K562 (cell line): ENCODE results near the gene TMC4. TPM values are rescaled to one million over a fixed set of nuclear protein-coding genes. Genes with fewer than 3 reads are reported as not detected.

Experiments used
- ATAC-seq: fragments of 200-7000 bp; cut with Tn5 transposase; 3 replicates; pipeline ENCODE4 v1.9.1; 2020; ENCODE audit warnings: moderate library complexity
- BruUV-seq: library from RNA; stranded (reverse); fragments of 400-500 nt; replicated peaks from 2 replicates; lab custom pipeline; 2021; lab: Mats Ljungman, UMichigan
- CTCF ChIA-PET: fragments of 300-600 bp; formaldehyde crosslinking; extraction: SDS; loops from one replicate; lab custom pipeline; 2021; ENCODE audit warnings: low intra/inter-chr PET ratio; lab: Yijun Ruan, JAX
- POLR2A ChIA-PET: fragments of 300-600, 350-650 bp; sonication (Branson Sonifier 250); formaldehyde crosslinking; extraction: SDS; loops from one replicate; lab custom pipeline; 2021; ENCODE audit warnings: antibody characterized with exemption, inconsistent platforms; lab: Yijun Ruan, JAX
- DNase-seq, 4 experiments: peaks; one replicate each; pipeline versions ENCODE4 v3.0.0 to v3.0.0-alpha.2; 2011 to 2018; ENCODE audit warnings: low spot score in 3 of 4, mixed read lengths in 3 of 4; ENCODE audit errors: extremely low read depth in 1 of 4
- FAIRE-seq: peaks from 2 replicates; lab custom pipeline; 2011; peaks lifted over from hg19 to GRCh38; lab: Jason Lieb, UNC
- H2AFZ ChIP-seq: 2 replicates; pipeline ENCODE4 v1.6.0; 2011; ENCODE audit warnings: low read depth, low read length, control low read depth, inconsistent platforms
- H3K27ac ChIP-seq: fragments of 200-600 bp; 3 replicates; pipeline ENCODE4 v1.8.0; 2011; ENCODE audit warnings: low read depth, mild to moderate bottlenecking, control low read depth, inconsistent platforms, low read length, moderate library complexity, mixed read lengths; ENCODE audit errors: extremely low read depth
- H3K27me3 ChIP-seq, 2 experiments: fragments of 300-600 bp in 1 of 2; 2 replicates in 1 of 2; 3 replicates in 1 of 2; pipeline versions ENCODE4 v1.6.0 to v1.8.0; 2011; ENCODE audit warnings: inconsistent platforms in 2 of 2, low read length in 2 of 2, mild to moderate bottlenecking in 1 of 2, mixed read lengths in 1 of 2, moderate library complexity in 1 of 2; ENCODE audit not compliant: control insufficient read depth in 2 of 2, insufficient read depth in 2 of 2
- H3K36me3 ChIP-seq: fragments of 300-600 bp; 3 replicates; pipeline ENCODE4 v1.8.0; 2011; ENCODE audit warnings: mild to moderate bottlenecking, low read length, inconsistent platforms; ENCODE audit not compliant: control insufficient read depth, insufficient read depth
- H3K4me1 ChIP-seq, 2 experiments: fragments of 200-600 bp in 1 of 2; replicated peaks in 1 of 2; 2 replicates in 1 of 2; 3 replicates in 1 of 2; pipeline versions ENCODE4 v1.5.1 to v1.8.0; 2011; ENCODE audit warnings: inconsistent platforms in 2 of 2, low read length in 2 of 2, mild to moderate bottlenecking in 1 of 2, mixed read lengths in 1 of 2, moderate library complexity in 1 of 2; ENCODE audit not compliant: control insufficient read depth in 2 of 2, insufficient read depth in 2 of 2
- H3K4me2 ChIP-seq: 2 replicates; pipeline ENCODE4 v1.6.1; 2011; ENCODE audit warnings: low read length, control low read depth, inconsistent platforms, mixed read lengths; ENCODE audit not compliant: insufficient read depth
- H3K4me3 ChIP-seq: fragments of 200-600 bp; sonication (generic), shearing (Covaris generic); 2 replicates; pipeline ENCODE4 v1.5.1; 2016; ENCODE audit warnings: control low read depth, inconsistent platforms
- H3K79me2 ChIP-seq: fragments of 200-600 bp; 3 replicates; pipeline ENCODE4 v1.8.0; 2011; ENCODE audit warnings: low read length, inconsistent platforms; ENCODE audit not compliant: control insufficient read depth, insufficient read depth
- H3K9ac ChIP-seq, 2 experiments: 2 replicates each; pipeline versions ENCODE4 v1.6.0 to v1.6.1; 2011; ENCODE audit warnings: low read depth in 2 of 2, low read length in 2 of 2, control low read depth in 1 of 2, inconsistent platforms in 1 of 2, mild to moderate bottlenecking in 1 of 2, mixed read lengths in 1 of 2; ENCODE audit not compliant: insufficient read depth in 1 of 2
- H3K9me1 ChIP-seq: one replicate; pipeline ENCODE4 v1.6.0; 2011; ENCODE audit warnings: inconsistent platforms, mild to moderate bottlenecking, low read length, moderate library complexity; ENCODE audit not compliant: control insufficient read depth, insufficient read depth
- H3K9me3 ChIP-seq: replicated peaks from 2 replicates; pipeline ENCODE4 v1.5.1; 2011; ENCODE audit warnings: low read depth, low read length, inconsistent platforms; ENCODE audit not compliant: control insufficient read depth, insufficient read depth
- H4K20me1 ChIP-seq: replicated peaks from 2 replicates; pipeline ENCODE4 v1.6.1; 2011; ENCODE audit warnings: low read length, inconsistent platforms, mixed read lengths; ENCODE audit not compliant: control insufficient read depth, insufficient read depth
- KHSRP ChIP-seq: fragments of 450-650 bp; IDR thresholded peaks from 2 replicates; pipeline ENCODE4 v1.6.1; 2017
- NFE2 ChIP-seq: IDR thresholded peaks from 2 replicates; pipeline ENCODE4 v1.6.1; 2014; ENCODE audit warnings: antibody characterized with exemption, low read depth
- RB1 ChIP-seq: fragments of 450-650 bp; IDR thresholded peaks from 2 replicates; pipeline ENCODE4 v1.6.1; 2017; ENCODE audit warnings: low read depth, mild to moderate bottlenecking
- RBFOX2 ChIP-seq: fragments of 200-400 bp; formaldehyde crosslinking; IDR thresholded peaks from 2 replicates; pipeline ENCODE4 v1.6.1; 2017; ENCODE audit warnings: low read depth, mild to moderate bottlenecking, low read length, moderate library complexity
- RBM17 ChIP-seq: fragments of 200-400 bp; formaldehyde crosslinking; IDR thresholded peaks from 2 replicates; pipeline ENCODE4 v1.6.1; 2017; ENCODE audit warnings: low read depth, mild to moderate bottlenecking, low read length, borderline replicate concordance
- TRIM24 ChIP-seq, 2 experiments: fragments of 450-650 bp; IDR thresholded peaks; 2 replicates each; pipeline ENCODE4 v1.6.1; 2016
- ZBTB1 ChIP-seq: sonication (generic); formaldehyde crosslinking; IDR thresholded peaks from 2 replicates; pipeline ENCODE4 v1.8.1; 2023; ENCODE audit warnings: missing genetic modification reagents, low read depth, mild to moderate bottlenecking, borderline replicate concordance
- WGBS: fragments of 100-300 bp; shearing (Covaris generic); methylation state at CpG from one replicate; pipeline ENCODE4 v1.1.6; 2016; ENCODE audit warnings: low coverage, mixed read lengths; ENCODE audit not compliant: insufficient coverage; ENCODE audit errors: missing lambda C conversion rate; 5-methylcytosine and 5-hydroxymethylcytosine counted together
- in situ Hi-C: fragments of 300-500 bp; cut with MboI; formaldehyde crosslinking; loops from 4 replicates; pipeline ENCODE4 v1.15.0; 2018; ENCODE audit warnings: inconsistent platforms, mixed read lengths
- intact Hi-C: fragments of 100-400 bp; cut with micrococcal nuclease; formaldehyde crosslinking; loops from 2 replicates; pipeline ENCODE4 v1.14.2; 2022
- polyA plus RNA-seq, 8 experiments: library from polyadenylated mRNA; depleted of rRNA in 4 of 8; stranded (reverse) in 5 of 8; unstranded in 3 of 8; fragments of >200 nt; fragmentation: Nextera tagmentation in 2 of 8; fragmentation: Illumina TruSeq in 1 of 8; extraction: Ambion mirVana in 2 of 8; extraction: Trizol in 1 of 8; gene quantifications; 2 replicates each; pipeline versions ENCODE4 v1.2.1 to v1.2.3, GENCODE V29; 2011 to 2014; ENCODE audit warnings: inconsistent platforms in 1 of 8, missing spikeins in 1 of 8
- total RNA-seq, 7 experiments: library from RNA; depleted of rRNA in 6 of 7; stranded (reverse); fragments of >200 nt in 6 of 7; fragmentation: Illumina TruSeq in 2 of 7; extraction: Trizol in 2 of 7; gene quantifications; 2 replicates each; pipeline versions ENCODE4 v1.2.1 to v1.2.3, GENCODE V29; 2011 to 2021; ENCODE audit warnings: low replicate concordance in 1 of 7
- TF ChIP-seq, protein P1 (sequence below): sonication (generic); formaldehyde crosslinking; IDR thresholded peaks from 2 replicates; pipeline ENCODE4 v1.8.1; 2022; ENCODE audit warnings: missing genetic modification reagents

TMC4 gene
- total and polyA plus RNA-seq, 9 of the 15 experiments (the other 6 are each of a cell fraction or from before 2014, with no cell fraction given) = 0.12 to 0.79 (median 0.36) TPM; not detected in 2

DNA sequence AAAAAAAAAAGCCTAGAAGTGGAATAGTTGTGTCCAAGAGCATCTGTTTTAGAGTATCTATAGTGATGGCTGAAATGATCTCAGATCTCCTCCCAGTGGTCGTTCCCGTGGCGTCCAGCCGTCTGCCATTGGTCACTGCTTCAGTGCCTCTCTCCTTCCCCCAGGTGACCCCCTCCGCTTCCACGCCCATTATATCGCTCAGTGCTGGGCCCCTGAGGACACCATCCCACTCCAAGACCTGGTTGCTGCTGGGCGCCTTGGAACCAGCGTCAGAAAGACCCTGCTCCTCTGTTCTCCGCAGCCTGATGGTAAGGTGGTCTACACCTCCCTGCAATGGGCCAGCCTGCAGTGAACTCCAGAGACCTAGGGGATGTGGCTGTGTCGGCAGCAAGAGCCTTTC, 20.1 kb upstream of the TMC4 start:
- ChIA-PET POLR2A (interaction anchor here (2.8 to 7.0 kb wide), 2 partner anchors 8 to 15 kb away, joined by 18 to 206 read pairs; partner anchors contain the start of gene RPS9), CTCF (no interaction called here)
- Histone ChIP-seq H3K27ac (no peak overlapping the region), H4K20me1 (no peaks in the 10 kb centered on the region), H3K4me3 (no peak overlapping the region), H3K27me3 (no peaks in the 10 kb centered on the region), H3K9me1 (no peaks in the 10 kb centered on the region), H3K4me1 (peaks cover 10 to 34% of the 10 kb centered on the region in 2 experiments; a peak in 4 of 5 replicates), H3K79me2 (peaks cover 33% of the 10 kb centered on the region), H3K9ac (peak overlapping the region in 1 of 2 experiments; percentile 53; a peak in 2 of 4 replicates), H2AFZ (no peak overlapping the region), H3K9me3 (no peaks in the 10 kb centered on the region), H3K4me2 (no peak overlapping the region), H3K36me3 (peaks cover 41% of the 10 kb centered on the region; the same call in 2 of the 3 replicates)
- TF ChIP-seq RBFOX2 (no peak), TRIM24 (IDR thresholded peaks at IDR 0.05) (no peak), ZBTB1 (CRISPR knock-in tag) (no peak), RB1 (no peak), NFE2 (no peak), RBM17 (no peak), KHSRP (no peak)
- TF ChIP-seq, protein P1, sequence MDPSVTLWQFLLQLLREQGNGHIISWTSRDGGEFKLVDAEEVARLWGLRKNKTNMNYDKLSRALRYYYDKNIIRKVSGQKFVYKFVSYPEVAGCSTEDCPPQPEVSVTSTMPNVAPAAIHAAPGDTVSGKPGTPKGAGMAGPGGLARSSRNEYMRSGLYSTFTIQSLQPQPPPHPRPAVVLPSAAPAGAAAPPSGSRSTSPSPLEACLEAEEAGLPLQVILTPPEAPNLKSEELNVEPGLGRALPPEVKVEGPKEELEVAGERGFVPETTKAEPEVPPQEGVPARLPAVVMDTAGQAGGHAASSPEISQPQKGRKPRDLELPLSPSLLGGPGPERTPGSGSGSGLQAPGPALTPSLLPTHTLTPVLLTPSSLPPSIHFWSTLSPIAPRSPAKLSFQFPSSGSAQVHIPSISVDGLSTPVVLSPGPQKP (CRISPR knock-in tag) = no peak
- 88% methylated on average over 11 of the region's 11 CpGs for WGBS
- ATAC-seq (no peak), FAIRE-seq (no peak), DNase-seq (peak in 2 of 4 experiments; percentile 8 to 12)
- BruUV-seq = no TSS peak
- in situ Hi-C loops = no loop called here
- intact Hi-C loops = no loop called here
